Measurements from ENCODE around the gene STT3B.

Gene STT3B

GRCh38 chr3:31654998-31655397 is 122.3 kb downstream of the STT3B start:
- DNase-seq, result no peak

- DNase-seq, result no peak
These were observed 126.5 kb downstream of the STT3B start for GRCh38 chr3:31659246-31659645.

GRCh38 chr3:31661286-31661685 is 128.6 kb downstream of the STT3B start:
- DNase-seq, result no peak

- no peak for DNase-seq
These were observed 129.4 kb downstream of the STT3B start for GRCh38 chr3:31661993-31662670.

- no peak for DNase-seq
These were observed 131.3 kb downstream of the STT3B start for GRCh38 chr3:31664031-31664430.

- no peak for DNase-seq
These were observed 134.9 kb downstream of the STT3B start for GRCh38 chr3:31667582-31667981.

GRCh38 chr3:31668242-31668641 is 135.5 kb downstream of the STT3B start:
- DNase-seq, result no peak

GRCh38 chr3:31670136-31670535 is 137.4 kb downstream of the STT3B start:
- DNase-seq, result no peak

- DNase-seq, result no peak
These were observed 138.0 kb downstream of the STT3B start for GRCh38 chr3:31670722-31671121.

- DNase-seq, result no peak
These were observed 138.7 kb downstream of the STT3B start for GRCh38 chr3:31671451-31671850.

- no peak for DNase-seq
These were observed 139.3 kb downstream of the STT3B start for GRCh38 chr3:31671976-31672375.

GRCh38 chr3:31673950-31674349 is 141.2 kb downstream of the STT3B start:
- no peak for DNase-seq

GRCh38 chr3:31676556-31676955 is 143.8 kb downstream of the STT3B start:
- no peak for DNase-seq

GRCh38 chr3:31680072-31680870 is 147.5 kb downstream of the STT3B start:
- no peak for DNase-seq
